HG03378 (cell line): Measurements from ENCODE around the gene CCDC159.

Experiments
- ATAC-seq: cut with Tn5 transposase; IDR thresholded peaks from one replicate; pipeline ENCODE4 v1.9.1; 2021; ENCODE audit warnings: mild to moderate bottlenecking, moderate library complexity; ENCODE audit not compliant: unreplicated experiment

CCDC159 gene

GRCh38 chr19:11384778-11385129, 38.4 kb downstream of the CCDC159 start:
- ATAC-seq: no peak

- no peak for ATAC-seq
These were observed 41.1 kb downstream of the CCDC159 start for GRCh38 chr19:11387162-11388034.

GRCh38 chr19:11390359-11390758, 44.0 kb downstream of the CCDC159 start:
- ATAC-seq: no peak

GRCh38 chr19:11390933-11391680, 44.8 kb downstream of the CCDC159 start:
- no peak for ATAC-seq

GRCh38 chr19:11397089-11397610, 50.8 kb downstream of the CCDC159 start:
- ATAC-seq: no peak

GRCh38 chr19:11399667-11400066, 53.3 kb downstream of the CCDC159 start:
- no peak for ATAC-seq

GRCh38 chr19:11400798-11401197, 54.5 kb downstream of the CCDC159 start:
- ATAC-seq: no peak

- no peak for ATAC-seq
These were observed 55.7 kb downstream of the CCDC159 start for GRCh38 chr19:11401808-11402543.
